Tibial nerve (tissue), 4 donors: ENCODE data around the gene NFIB.

Source experiments
- CTCF ChIP-seq, 5 experiments: fragments of 200-600 bp in 3 of 5; fragments of 450-650 bp in 2 of 5; sonication (generic) in 3 of 5; IDR thresholded peaks; one replicate each; pipeline ENCODE4 v1.5.1; 2016 to 2019; ENCODE audit warnings: antibody characterized with exemption in 5 of 5, mild to moderate bottlenecking in 3 of 5, moderate library complexity in 2 of 5
- EP300 ChIP-seq, 2 donors: sonication (generic); formaldehyde crosslinking; IDR thresholded peaks; one replicate each; pipeline ENCODE4 v1.6.1; 2017; ENCODE audit warnings: antibody characterized with exemption in 2 of 2, mild to moderate bottlenecking in 1 of 2
- POLR2A ChIP-seq, 2 donors: fragments of 450-650 bp; IDR thresholded peaks; one replicate each; pipeline ENCODE4 v1.6.1; 2017; ENCODE audit warnings: antibody characterized with exemption in 2 of 2, mild to moderate bottlenecking in 2 of 2, moderate library complexity in 2 of 2

DNA sequence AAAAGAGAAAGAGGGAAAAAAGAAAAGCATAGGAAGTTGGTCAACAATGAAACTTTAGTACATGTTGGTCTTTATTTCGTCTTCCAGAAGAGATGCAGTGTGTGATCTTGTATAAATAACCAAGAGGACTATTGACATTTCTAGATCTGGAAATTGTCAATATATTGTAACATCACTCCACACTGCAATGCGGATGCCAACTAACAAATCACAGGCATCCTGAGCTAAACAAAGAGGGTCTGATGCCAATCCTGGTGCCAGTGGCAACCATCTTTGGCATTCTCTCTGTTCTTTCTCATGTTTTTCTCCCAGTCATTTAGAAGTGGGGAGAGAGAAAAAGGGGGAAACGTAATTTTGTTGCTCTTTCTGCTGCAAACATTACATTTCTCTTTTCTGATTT is 9.7 kb downstream of the NFIB start:
- TF ChIP-seq CTCF (IDR thresholded peaks at IDR 0.05): no peak
- no peak for TF ChIP-seq POLR2A (IDR thresholded peaks at IDR 0.05)
- TF ChIP-seq EP300 (IDR thresholded peaks at IDR 0.05): no peak
